Duodenal mucosa (tissue), 2 donors: Measurements from ENCODE around the gene IRF4.

Experiments
- H3K27ac ChIP-seq: one replicate; pipeline ENCODE4 v1.7.0; 2013; ENCODE audit warnings: low read depth, low read length
- H3K27me3 ChIP-seq, 2 donors: one replicate each; pipeline ENCODE4 v1.7.0; 2013; ENCODE audit warnings: low read length in 2 of 2, control low read depth in 1 of 2; ENCODE audit not compliant: insufficient read depth in 2 of 2, control insufficient read depth in 1 of 2
- H3K36me3 ChIP-seq, 2 donors: one replicate each; pipeline ENCODE4 v1.7.0; 2013; ENCODE audit warnings: low read length in 2 of 2, control low read depth in 1 of 2; ENCODE audit not compliant: insufficient read depth in 2 of 2, control insufficient read depth in 1 of 2
- H3K4me1 ChIP-seq, 2 donors: one replicate each; pipeline ENCODE4 v1.7.0; 2013; ENCODE audit warnings: low read length in 2 of 2, control low read depth in 1 of 2; ENCODE audit not compliant: insufficient read depth in 2 of 2, control insufficient read depth in 1 of 2
- H3K4me3 ChIP-seq, 2 donors: one replicate each; pipeline ENCODE4 v1.7.0; 2013; ENCODE audit warnings: low read length in 2 of 2, low read depth in 1 of 2
- H3K9ac ChIP-seq, 2 donors: one replicate each; pipeline ENCODE4 v1.7.0; 2013; ENCODE audit warnings: low read length in 2 of 2, low read depth in 1 of 2
- H3K9me3 ChIP-seq, 2 donors: one replicate each; pipeline ENCODE4 v1.7.0; 2013; ENCODE audit warnings: low read length in 2 of 2, control low read depth in 1 of 2; ENCODE audit not compliant: control insufficient read depth in 1 of 2

The IRF4 gene

DNA sequence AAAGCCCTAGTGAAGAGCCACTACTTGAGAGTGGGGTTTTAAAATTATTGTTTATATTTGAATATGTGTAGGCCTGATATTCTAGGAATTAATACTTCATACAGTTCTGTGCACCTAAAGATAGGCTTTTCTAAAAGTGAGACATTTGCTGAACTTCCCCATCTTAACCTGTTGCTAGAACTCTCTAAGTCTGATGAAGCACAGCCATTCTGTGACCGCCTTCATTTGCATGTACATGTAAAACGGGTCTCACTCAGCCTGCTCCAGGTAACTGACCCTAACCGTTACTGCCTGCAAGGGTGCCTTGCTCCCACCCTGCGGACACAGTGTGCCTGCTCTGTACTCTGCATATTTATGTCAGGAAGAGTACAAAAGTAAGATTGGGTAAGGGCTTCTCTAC lies 44.3 kb upstream of the IRF4 start:
- Histone ChIP-seq H3K4me3 (no peak overlapping the region), H3K9ac (no peak overlapping the region), H3K27me3 (no peaks in the 10 kb centered on the region), H3K4me1 (peaks cover 0 to 17% of the 10 kb centered on the region in 2 donors), H3K9me3 (peaks cover 0 to 9% of the 10 kb centered on the region in 2 donors), H3K27ac (no peak overlapping the region), H3K36me3 (peaks cover 7 to 29% of the 10 kb centered on the region in 2 donors)

GRCh38 chr6:347951-348859 lies 43.3 kb upstream of the IRF4 start:
- Histone ChIP-seq H3K9ac (no peak overlapping the region), H3K4me3 (no peak overlapping the region), H3K4me1 (peaks cover 0 to 8% of the 10 kb centered on the region in 2 donors), H3K9me3 (peaks cover 0 to 12% of the 10 kb centered on the region in 2 donors), H3K36me3 (peaks cover 7 to 31% of the 10 kb centered on the region in 2 donors), H3K27me3 (no peaks in the 10 kb centered on the region), H3K27ac (no peak overlapping the region)

DNA sequence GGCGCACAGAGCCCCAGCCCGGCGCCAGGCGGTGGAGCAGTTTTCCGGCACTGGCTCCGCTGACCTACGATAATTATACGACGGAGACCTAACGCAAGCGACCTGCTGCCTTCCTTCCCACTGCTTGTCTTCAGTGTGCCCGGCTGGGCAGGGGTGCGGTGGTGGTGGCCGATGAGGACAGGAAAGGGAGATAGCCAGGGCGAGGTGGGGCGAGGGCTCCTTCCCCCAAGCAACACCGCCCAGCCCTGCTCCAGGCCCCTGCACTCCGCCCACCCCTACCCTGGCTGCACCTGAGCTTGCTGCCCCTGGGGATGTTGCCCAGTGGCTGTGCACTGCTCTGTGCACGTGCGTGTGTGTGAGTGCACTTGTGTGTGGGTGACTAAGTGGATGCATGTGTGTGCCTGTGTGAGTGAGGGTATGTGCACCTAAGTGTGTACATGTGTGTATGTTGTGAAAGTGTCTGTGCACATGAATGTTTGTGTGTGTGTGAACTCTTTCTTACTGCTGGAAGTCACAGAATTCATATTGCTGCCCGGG lies 42.6 kb upstream of the IRF4 start:
- H3K27ac ChIP-seq = no peak overlapping the region
- peaks cover 7 to 31% of the 10 kb centered on the region in 2 donors for H3K36me3 ChIP-seq
- H3K4me1 ChIP-seq = peaks cover 0 to 6% of the 10 kb centered on the region in 2 donors
- no peak overlapping the region for H3K4me3 ChIP-seq
- peaks cover 0 to 10% of the 10 kb centered on the region in 2 donors for H3K9me3 ChIP-seq
- no peaks in the 10 kb centered on the region for H3K27me3 ChIP-seq
- no peak overlapping the region for H3K9ac ChIP-seq

- H3K9ac ChIP-seq = no peak overlapping the region
- H3K27me3 ChIP-seq = no peaks in the 10 kb centered on the region
- H3K27ac ChIP-seq = no peak overlapping the region
- peaks cover 7 to 31% of the 10 kb centered on the region in 2 donors for H3K36me3 ChIP-seq
- peaks cover 0 to 10% of the 10 kb centered on the region in 2 donors for H3K9me3 ChIP-seq
- peaks cover 0 to 6% of the 10 kb centered on the region in 2 donors for H3K4me1 ChIP-seq
- no peak overlapping the region for H3K4me3 ChIP-seq
Measured at GRCh38 chr6:349491-349921, 42.0 kb upstream of the IRF4 start.

- H3K4me1 ChIP-seq = peaks cover 0 to 6% of the 10 kb centered on the region in 2 donors
- H3K4me3 ChIP-seq = no peak overlapping the region
- H3K27ac ChIP-seq = no peak overlapping the region
- H3K9me3 ChIP-seq = peaks cover 0 to 10% of the 10 kb centered on the region in 2 donors
- peaks cover 7 to 31% of the 10 kb centered on the region in 2 donors for H3K36me3 ChIP-seq
- H3K9ac ChIP-seq = no peak overlapping the region
- H3K27me3 ChIP-seq = no peaks in the 10 kb centered on the region
Measured at GRCh38 chr6:350371-350770, 41.2 kb upstream of the IRF4 start.

DNA sequence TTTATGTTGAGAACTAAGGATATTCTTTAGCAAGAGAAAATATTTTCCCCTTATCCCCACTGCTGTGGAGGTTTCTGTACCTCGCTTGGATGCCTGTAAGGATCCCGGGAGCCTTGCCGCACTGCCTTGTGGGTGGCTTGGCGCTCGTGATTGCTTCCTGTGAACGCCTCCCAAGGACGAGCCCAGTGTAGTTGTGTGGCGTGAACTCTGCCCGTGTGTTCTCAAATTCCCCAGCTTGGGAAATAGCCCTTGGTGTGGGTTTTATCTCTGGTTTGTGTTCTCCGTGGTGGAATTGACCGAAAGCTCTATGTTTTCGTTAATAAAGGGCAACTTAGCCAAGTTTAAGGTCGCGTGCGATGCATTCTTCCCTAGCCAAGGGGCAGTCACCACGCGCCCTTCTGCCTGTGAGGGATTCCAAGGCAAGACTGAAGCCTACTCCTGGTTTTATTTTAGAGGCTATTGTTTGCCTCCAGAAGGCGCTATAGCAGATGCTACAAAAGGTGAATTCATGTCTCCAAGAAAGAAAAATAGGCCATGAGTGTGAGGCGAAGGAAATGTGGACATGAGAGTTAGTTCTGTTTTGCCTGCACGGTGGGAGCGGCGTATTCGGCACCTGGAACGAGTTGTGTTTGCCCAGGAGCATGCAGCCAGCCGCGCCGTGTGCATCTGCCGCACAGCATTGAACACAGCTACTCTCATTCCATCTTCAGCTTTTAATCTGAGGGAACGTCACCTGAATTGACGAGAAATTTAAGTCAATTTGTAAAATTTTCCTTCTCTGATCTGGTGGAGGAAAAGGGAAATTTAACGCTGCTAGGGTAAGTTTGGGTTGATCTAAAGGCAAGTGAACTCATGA lies 40.3 kb upstream of the IRF4 start:
- Histone ChIP-seq H3K4me3 (no peak overlapping the region), H3K36me3 (peaks cover 7 to 31% of the 10 kb centered on the region in 2 donors), H3K27me3 (no peaks in the 10 kb centered on the region), H3K4me1 (peaks cover 0 to 6% of the 10 kb centered on the region in 2 donors), H3K27ac (no peak overlapping the region), H3K9me3 (peaks cover 0 to 10% of the 10 kb centered on the region in 2 donors), H3K9ac (no peak overlapping the region)

GRCh38 chr6:351867-352289 lies 39.7 kb upstream of the IRF4 start:
- Histone ChIP-seq H3K9me3 (peaks cover 0 to 10% of the 10 kb centered on the region in 2 donors), H3K27me3 (no peaks in the 10 kb centered on the region), H3K36me3 (peaks cover 7 to 31% of the 10 kb centered on the region in 2 donors), H3K4me1 (peaks cover 0 to 6% of the 10 kb centered on the region in 2 donors), H3K4me3 (no peak overlapping the region), H3K9ac (no peak overlapping the region), H3K27ac (no peak overlapping the region)

GRCh38 chr6:352474-352873 lies 39.1 kb upstream of the IRF4 start:
- no peak overlapping the region for H3K27ac ChIP-seq
- H3K9me3 ChIP-seq = peaks cover 0 to 10% of the 10 kb centered on the region in 2 donors
- peaks cover 0 to 6% of the 10 kb centered on the region in 2 donors for H3K4me1 ChIP-seq
- H3K4me3 ChIP-seq = no peak overlapping the region
- H3K9ac ChIP-seq = no peak overlapping the region
- no peaks in the 10 kb centered on the region for H3K27me3 ChIP-seq
- peaks cover 7 to 31% of the 10 kb centered on the region in 2 donors for H3K36me3 ChIP-seq

GRCh38 chr6:352896-353470 lies 38.6 kb upstream of the IRF4 start:
- Histone ChIP-seq H3K27ac (no peak overlapping the region), H3K9ac (no peak overlapping the region), H3K36me3 (peaks cover 7 to 27% of the 10 kb centered on the region in 2 donors), H3K4me3 (no peak overlapping the region), H3K9me3 (peaks cover 0 to 10% of the 10 kb centered on the region in 2 donors), H3K4me1 (peaks cover 0 to 1% of the 10 kb centered on the region in 2 donors), H3K27me3 (peaks cover 0 to 3% of the 10 kb centered on the region in 2 donors)
